Effector CD4-positive, alpha-beta T cell (primary cell): ENCODE data around the gene PLD6.

Experiments used
- DNase-seq: peaks from one replicate; pipeline ENCODE4 v3.0.0-alpha.2; 2020

Gene PLD6

GRCh38 chr17:17226451-17227265, 20.5 kb upstream of the PLD6 start:
- no peak for DNase-seq

GRCh38 chr17:17225901-17226300, 19.8 kb upstream of the PLD6 start:
- no peak for DNase-seq

GRCh38 chr17:17224137-17224536, 18.0 kb upstream of the PLD6 start:
- no peak for DNase-seq

- no peak for DNase-seq
Measured at GRCh38 chr17:17223736-17224135, 17.6 kb upstream of the PLD6 start.

GRCh38 chr17:17221329-17221728, 15.2 kb upstream of the PLD6 start:
- DNase-seq: no peak

GRCh38 chr17:17220529-17220928, 14.4 kb upstream of the PLD6 start:
- DNase-seq: no peak

GRCh38 chr17:17217995-17218394, 11.9 kb upstream of the PLD6 start:
- no peak for DNase-seq

- no peak for DNase-seq
Measured at GRCh38 chr17:17216776-17217175, 10.6 kb upstream of the PLD6 start.

- DNase-seq: no peak
Measured at GRCh38 chr17:17216236-17216635, 10.1 kb upstream of the PLD6 start.

GRCh38 chr17:17215575-17215974, 9.4 kb upstream of the PLD6 start:
- DNase-seq: no peak

GRCh38 chr17:17214646-17215436, 8.7 kb upstream of the PLD6 start:
- no peak for DNase-seq

- DNase-seq: no peak
Measured at GRCh38 chr17:17213775-17214174, 7.6 kb upstream of the PLD6 start.

GRCh38 chr17:17207998-17208397, 1.9 kb upstream of the PLD6 start:
- no peak for DNase-seq

GRCh38 chr17:17206913-17207335, 791 bp upstream of the PLD6 start:
- DNase-seq: no peak

- DNase-seq: peak; percentile 39
Measured at GRCh38 chr17:17205368-17206123, 587 bp downstream of the PLD6 start.

- DNase-seq: no peak
Measured at GRCh38 chr17:17204635-17205231, 1.4 kb downstream of the PLD6 start.

- no peak for DNase-seq
Measured at GRCh38 chr17:17204041-17204591, 2.0 kb downstream of the PLD6 start.

- DNase-seq: no peak
Measured at GRCh38 chr17:17203173-17203730, 2.9 kb downstream of the PLD6 start.

GRCh38 chr17:17201907-17202306, 4.2 kb downstream of the PLD6 start:
- no peak for DNase-seq

- DNase-seq: no peak
Measured at GRCh38 chr17:17201271-17201670, 4.9 kb downstream of the PLD6 start.

- no peak for DNase-seq
Measured at GRCh38 chr17:17200831-17201230, 5.3 kb downstream of the PLD6 start.

GRCh38 chr17:17200311-17200710, 5.8 kb downstream of the PLD6 start:
- no peak for DNase-seq
